IMR-90 (cell line): ENCODE data around the gene ZBP1.

Source experiments
- BHLHE40 ChIP-seq: fragments of 150-350 bp; IDR thresholded peaks from 2 replicates; pipeline ENCODE4 v1.6.1; 2016; ENCODE audit warnings: mild to moderate bottlenecking, low read depth, low read length
- RAD21 ChIP-seq: IDR thresholded peaks from 2 replicates; pipeline ENCODE4 v1.6.1; 2012; ENCODE audit warnings: low read length, improper control_type of control experiment
- TF ChIP-seq, protein P1 (sequence below): conservative IDR thresholded peaks from 2 replicates; pipeline ENCODE4 v1.5.1; 2012; ENCODE audit warnings: mild to moderate bottlenecking, low read depth, low read length, improper control_type of control experiment

DNA sequence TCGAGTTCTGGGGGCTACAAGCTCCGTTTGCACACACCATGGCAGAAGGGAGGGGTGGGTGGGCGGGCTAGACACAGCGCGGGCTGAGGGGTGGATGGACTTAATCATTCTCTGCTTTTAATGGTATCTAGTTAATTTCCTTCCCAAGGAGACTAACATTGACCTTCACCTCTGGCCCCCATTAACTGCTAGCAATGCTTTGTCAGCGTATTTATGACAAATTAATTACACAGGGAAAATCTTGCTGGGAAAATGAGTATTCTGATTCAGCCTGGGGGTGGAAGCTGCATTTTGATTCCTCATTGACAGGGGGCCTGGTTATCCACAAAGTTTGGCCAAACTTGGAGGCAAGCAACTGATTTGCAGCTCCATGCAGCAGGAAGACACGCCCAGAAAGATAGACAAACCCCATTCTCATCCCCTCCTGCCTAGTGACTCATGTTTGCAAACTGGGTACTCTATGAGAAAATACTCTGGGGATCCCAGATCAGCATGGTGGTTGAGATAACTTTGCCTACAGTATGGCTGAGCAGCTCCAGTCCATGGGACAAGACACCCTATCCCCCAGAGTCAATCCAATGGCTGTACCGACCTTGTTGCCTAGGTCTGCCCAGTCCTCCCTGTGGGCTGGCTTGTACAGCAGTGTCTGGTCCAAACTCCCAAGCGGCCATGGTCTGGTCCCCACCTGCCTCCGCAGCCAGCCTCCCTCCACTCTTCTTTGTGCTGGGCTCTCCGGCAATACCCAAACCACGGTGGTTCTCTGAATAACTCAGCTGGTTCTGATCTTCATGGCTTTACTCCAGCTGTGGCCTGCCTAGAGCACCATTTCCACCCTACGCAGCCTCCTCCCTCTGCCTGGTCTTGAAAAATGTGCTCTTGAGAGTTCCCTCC is 19.7 kb downstream of the ZBP1 start:
- no peak for TF ChIP-seq BHLHE40
- TF ChIP-seq, protein P1, sequence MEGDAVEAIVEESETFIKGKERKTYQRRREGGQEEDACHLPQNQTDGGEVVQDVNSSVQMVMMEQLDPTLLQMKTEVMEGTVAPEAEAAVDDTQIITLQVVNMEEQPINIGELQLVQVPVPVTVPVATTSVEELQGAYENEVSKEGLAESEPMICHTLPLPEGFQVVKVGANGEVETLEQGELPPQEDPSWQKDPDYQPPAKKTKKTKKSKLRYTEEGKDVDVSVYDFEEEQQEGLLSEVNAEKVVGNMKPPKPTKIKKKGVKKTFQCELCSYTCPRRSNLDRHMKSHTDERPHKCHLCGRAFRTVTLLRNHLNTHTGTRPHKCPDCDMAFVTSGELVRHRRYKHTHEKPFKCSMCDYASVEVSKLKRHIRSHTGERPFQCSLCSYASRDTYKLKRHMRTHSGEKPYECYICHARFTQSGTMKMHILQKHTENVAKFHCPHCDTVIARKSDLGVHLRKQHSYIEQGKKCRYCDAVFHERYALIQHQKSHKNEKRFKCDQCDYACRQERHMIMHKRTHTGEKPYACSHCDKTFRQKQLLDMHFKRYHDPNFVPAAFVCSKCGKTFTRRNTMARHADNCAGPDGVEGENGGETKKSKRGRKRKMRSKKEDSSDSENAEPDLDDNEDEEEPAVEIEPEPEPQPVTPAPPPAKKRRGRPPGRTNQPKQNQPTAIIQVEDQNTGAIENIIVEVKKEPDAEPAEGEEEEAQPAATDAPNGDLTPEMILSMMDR, result no peak
- no peak for TF ChIP-seq RAD21
